GM12872 (cell line): Measurements from ENCODE around the gene KRCC1.

Experiments
- TF ChIP-seq, protein P1 (sequence below): IDR thresholded peaks from 3 replicates; pipeline ENCODE4 v1.5.1; 2011; ENCODE audit warnings: low read depth, mild to moderate bottlenecking, low read length, moderate library complexity; ENCODE audit not compliant: insufficient read depth

KRCC1 gene

DNA sequence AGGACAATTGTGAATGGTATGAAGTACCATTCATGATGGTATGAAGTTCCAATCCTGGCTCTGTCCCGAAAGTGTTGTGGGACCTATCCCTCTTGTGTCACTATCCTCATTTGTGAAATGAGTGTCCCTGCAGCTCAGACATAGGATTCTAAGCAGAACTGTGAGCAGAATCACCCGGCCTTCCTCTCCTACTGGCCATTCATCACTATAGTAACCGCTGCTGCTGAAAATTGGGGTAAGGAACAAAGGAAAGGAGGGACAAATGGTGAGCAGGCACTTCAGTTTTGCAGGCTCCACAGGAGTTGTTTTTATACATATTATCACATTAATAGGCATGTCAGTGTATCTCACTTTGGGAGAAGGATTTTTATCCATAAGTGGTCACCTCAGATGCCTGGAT lies 39.4 kb upstream of the KRCC1 start:
- TF ChIP-seq, protein P1, sequence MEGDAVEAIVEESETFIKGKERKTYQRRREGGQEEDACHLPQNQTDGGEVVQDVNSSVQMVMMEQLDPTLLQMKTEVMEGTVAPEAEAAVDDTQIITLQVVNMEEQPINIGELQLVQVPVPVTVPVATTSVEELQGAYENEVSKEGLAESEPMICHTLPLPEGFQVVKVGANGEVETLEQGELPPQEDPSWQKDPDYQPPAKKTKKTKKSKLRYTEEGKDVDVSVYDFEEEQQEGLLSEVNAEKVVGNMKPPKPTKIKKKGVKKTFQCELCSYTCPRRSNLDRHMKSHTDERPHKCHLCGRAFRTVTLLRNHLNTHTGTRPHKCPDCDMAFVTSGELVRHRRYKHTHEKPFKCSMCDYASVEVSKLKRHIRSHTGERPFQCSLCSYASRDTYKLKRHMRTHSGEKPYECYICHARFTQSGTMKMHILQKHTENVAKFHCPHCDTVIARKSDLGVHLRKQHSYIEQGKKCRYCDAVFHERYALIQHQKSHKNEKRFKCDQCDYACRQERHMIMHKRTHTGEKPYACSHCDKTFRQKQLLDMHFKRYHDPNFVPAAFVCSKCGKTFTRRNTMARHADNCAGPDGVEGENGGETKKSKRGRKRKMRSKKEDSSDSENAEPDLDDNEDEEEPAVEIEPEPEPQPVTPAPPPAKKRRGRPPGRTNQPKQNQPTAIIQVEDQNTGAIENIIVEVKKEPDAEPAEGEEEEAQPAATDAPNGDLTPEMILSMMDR: no peak

DNA sequence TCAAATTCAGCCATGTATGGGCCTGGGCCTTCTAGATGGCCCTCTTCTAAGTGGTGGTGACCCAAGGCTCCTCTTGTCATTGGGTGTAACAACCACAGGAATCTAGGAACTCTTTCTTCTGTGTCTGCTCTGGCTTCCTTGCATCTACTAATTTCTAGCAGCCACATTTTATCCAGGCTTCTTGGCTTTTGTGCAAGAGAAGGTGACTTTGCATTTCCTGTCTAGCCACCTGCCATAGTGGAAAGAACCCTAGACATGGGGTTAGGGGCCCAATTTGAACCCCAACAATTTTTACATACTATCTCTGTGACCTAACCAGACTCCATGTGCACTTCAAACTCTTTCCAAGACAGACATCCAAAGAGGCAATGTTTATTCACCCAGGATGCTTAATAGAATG lies 37.2 kb upstream of the KRCC1 start:
- TF ChIP-seq, protein P1: no peak

DNA sequence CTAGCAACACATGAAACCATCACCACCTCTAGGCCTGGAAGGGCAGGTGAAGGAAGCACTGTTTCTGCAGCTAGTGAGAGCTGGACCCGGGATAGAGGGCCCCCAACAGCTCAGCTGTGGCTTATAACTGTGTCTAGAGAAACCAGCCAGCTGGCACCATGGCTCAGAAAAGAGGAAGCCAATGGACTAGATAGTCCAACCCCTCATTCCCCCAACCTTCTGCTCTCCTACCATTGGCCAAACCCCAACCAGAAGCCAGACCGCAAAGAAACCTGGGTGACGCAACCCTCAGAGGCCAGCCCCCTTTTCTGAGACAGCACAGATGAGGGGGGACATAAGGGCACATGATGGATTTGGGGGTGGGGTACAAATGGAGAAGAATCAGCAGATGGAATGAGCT lies 36.4 kb upstream of the KRCC1 start:
- TF ChIP-seq, protein P1: no peak

DNA sequence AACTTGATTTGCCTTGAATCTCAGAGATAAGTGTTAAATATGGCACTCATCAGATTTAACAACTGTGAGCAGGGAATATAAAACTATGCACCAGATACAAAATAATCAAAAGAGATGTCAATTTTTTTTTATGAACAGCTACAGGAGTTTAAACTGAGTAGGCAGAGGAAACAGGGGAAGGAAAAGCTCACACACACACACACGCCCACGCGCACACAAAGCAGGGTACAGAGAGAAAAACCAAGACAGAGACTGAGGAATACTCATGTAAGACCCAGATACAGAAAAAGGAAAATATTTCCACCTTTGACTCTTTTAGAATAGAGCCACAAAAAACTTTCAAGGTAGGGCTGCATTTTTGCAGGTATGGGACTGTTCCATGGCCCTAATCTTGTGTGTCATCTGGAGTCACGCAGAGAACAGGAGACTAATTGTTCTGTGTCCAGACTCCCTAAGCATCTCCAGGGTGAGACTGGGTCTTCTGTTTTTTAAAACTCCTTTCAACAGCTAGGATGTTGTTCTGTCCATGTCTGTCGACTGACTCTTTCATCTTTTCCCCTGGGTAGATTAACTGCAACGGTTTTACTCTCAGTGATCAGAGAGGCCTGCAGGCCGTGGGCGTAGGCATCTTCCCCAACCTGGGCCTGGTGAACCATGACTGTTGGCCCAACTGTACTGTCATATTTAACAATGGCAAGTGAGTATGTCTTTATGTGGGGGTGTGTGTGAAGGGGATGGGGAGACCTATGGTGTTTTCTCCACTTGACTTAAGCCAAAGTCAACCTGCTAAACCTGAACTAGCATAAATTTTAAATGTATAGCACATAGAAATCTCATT lies 35.1 kb upstream of the KRCC1 start:
- TF ChIP-seq, protein P1: no peak

DNA sequence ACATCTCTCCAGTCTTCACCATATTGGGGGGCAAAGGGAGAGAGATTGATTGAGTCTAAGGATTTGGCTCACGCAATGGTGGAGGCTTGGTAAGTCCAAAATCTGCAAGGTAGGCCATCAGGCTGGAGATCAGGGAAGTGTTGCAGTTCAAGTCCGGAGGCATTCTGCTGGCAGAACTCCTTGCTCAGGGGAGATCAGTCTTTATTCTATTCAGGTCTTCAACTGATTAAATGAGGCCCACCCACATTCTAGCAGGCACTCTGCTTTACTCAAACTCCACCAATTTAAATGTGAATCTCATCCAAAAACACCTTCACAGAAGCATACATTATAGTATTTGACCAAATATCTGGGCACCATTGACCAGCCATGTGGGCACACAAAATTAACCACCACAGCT lies 33.4 kb upstream of the KRCC1 start:
- TF ChIP-seq, protein P1: no peak

DNA sequence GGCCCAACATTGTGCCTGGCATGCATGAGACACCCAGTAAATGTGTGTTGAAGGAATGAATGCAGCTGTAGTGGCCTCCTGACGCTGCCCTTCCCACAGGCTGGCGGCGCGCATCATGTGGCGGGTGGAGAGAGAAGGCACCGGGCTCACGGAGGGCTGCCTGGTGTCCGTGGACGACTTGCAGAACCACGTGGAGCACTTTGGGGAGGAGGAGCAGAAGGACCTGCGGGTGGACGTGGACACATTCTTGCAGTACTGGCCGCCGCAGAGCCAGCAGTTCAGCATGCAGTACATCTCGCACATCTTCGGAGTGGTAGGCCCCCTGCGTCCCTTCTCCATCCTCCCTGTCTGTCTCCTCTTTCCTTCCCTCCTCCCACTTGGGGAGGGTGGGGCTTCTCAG lies 32.2 kb upstream of the KRCC1 start:
- TF ChIP-seq, protein P1: no peak

DNA sequence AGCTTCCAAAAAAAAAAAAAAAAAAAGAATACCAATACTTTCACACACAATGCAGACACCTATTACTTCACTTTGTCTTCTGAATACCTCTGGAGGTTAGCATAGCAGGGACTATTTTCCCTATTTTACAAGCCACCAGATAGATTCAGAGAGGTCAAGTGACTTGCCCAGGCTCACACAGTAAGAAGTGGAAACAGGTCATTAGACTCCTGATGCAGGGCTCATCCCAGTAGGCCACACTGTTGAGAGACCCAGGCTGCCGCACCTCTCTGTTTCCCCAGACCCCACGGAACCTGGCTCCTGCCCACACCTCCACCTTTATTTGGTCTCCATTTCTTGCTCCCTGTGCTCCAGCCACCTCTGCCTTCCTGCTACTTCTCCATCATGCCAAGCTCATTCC lies 31.5 kb upstream of the KRCC1 start:
- TF ChIP-seq, protein P1: no peak
